Hepatocyte (in vitro differentiated cells): ENCODE results near the gene SMIM35. TPM values are rescaled to one million over a fixed set of nuclear protein-coding genes. Genes with fewer than 3 reads are reported as not detected.

Experiments used
- DNase-seq: peaks from one replicate; pipeline ENCODE4 v3.0.0-alpha.2; 2016; ENCODE audit warnings: low spot score
- H2AFZ ChIP-seq: fragments of 200-600 bp; sonication (generic); 2 replicates; pipeline ENCODE4 v1.6.0; 2016; ENCODE audit warnings: antibody characterized with exemption, mild to moderate bottlenecking
- H3K27ac ChIP-seq: fragments of 200-600 bp; sonication (generic); 2 replicates; pipeline ENCODE4 v1.5.1; 2016; ENCODE audit warnings: mild to moderate bottlenecking
- H3K27me3 ChIP-seq: fragments of 200-600 bp; sonication (generic); 2 replicates; pipeline ENCODE4 v1.6.1; 2016
- H3K36me3 ChIP-seq: fragments of 200-600 bp; sonication (generic); replicated peaks from 2 replicates; pipeline ENCODE4 v1.5.1; 2016; ENCODE audit warnings: low read depth; ENCODE audit not compliant: insufficient read depth
- H3K4me1 ChIP-seq: fragments of 200-600 bp; sonication (generic); 2 replicates; pipeline ENCODE4 v1.5.1; 2016; ENCODE audit warnings: mild to moderate bottlenecking, moderate library complexity; ENCODE audit not compliant: insufficient read depth
- H3K4me2 ChIP-seq: fragments of 200-600 bp; sonication (generic); 2 replicates; pipeline ENCODE4 v1.6.0; 2016
- H3K4me3 ChIP-seq: fragments of 200-600 bp; sonication (generic); 2 replicates; pipeline ENCODE4 v1.5.1; 2016; ENCODE audit warnings: mild to moderate bottlenecking
- H3K79me2 ChIP-seq: fragments of 200-600 bp; sonication (generic); 2 replicates; pipeline ENCODE4 v1.6.0; 2017; ENCODE audit warnings: mild to moderate bottlenecking
- H3K9me2 ChIP-seq: fragments of 200-600 bp; sonication (generic); replicated peaks from 2 replicates; pipeline ENCODE4 v1.6.0; 2017; ENCODE audit warnings: mild to moderate bottlenecking; ENCODE audit not compliant: insufficient read depth
- H3K9me3 ChIP-seq: fragments of 200-600 bp; sonication (generic); 2 replicates; pipeline ENCODE4 v1.5.1; 2016; ENCODE audit warnings: low read depth, mild to moderate bottlenecking
- H4K20me1 ChIP-seq: fragments of 200-600 bp; sonication (generic); 2 replicates; pipeline ENCODE4 v1.6.0; 2016; ENCODE audit warnings: mild to moderate bottlenecking; ENCODE audit not compliant: insufficient read depth, poor library complexity, severe bottlenecking
- CTCF ChIP-seq: fragments of 200-600 bp; sonication (generic); IDR thresholded peaks from 2 replicates; pipeline ENCODE4 v1.5.1; 2016; ENCODE audit warnings: antibody characterized with exemption, mild to moderate bottlenecking; ENCODE audit not compliant: poor library complexity
- EZH2 ChIP-seq: fragments of 200-600 bp; sonication (generic); IDR thresholded peaks from 2 replicates; pipeline ENCODE4 v1.6.1; 2016; ENCODE audit warnings: antibody characterized with exemption, mild to moderate bottlenecking, borderline replicate concordance
- EZH2phosphoT487 ChIP-seq: fragments of 200-600 bp; sonication (generic); IDR thresholded peaks from one replicate; pipeline ENCODE4 v1.6.1; 2018; ENCODE audit warnings: antibody characterized with exemption, mild to moderate bottlenecking, low read depth, moderate library complexity; ENCODE audit not compliant: unreplicated experiment, severe bottlenecking
- WGBS: methylation state at CpG from one replicate; pipeline ENCODE4 v1.1.6; 2016; ENCODE audit warnings: low lambda C conversion rate; ENCODE audit errors: missing lambda C conversion rate; 5-methylcytosine and 5-hydroxymethylcytosine counted together
- polyA plus RNA-seq: library from polyadenylated mRNA; unstranded; fragments of >200 nt; fragmentation: Nextera tagmentation; extraction: Ambion mirVana; gene quantifications from 2 replicates; pipeline ENCODE4 v1.2.1, GENCODE V29; 2016
- total RNA-seq: library from RNA; depleted of rRNA; stranded (reverse); fragments of >200 nt; gene quantifications from 2 replicates; pipeline ENCODE4 v1.2.3, GENCODE V29; 2014

SMIM35 gene
- total and polyA plus RNA-seq, 2 experiments from 2014 or later: 0.03 TPM; not detected in 1

GRCh38 chr11:118017631-118018315 is 69.0 kb downstream of the SMIM35 start:
- Histone ChIP-seq H3K27me3 (no peaks in the 10 kb centered on the region), H3K4me3 (no peak overlapping the region), H4K20me1 (no peaks in the 10 kb centered on the region), H3K9me3 (no peaks in the 10 kb centered on the region), H3K9me2 (no peaks in the 10 kb centered on the region), H3K4me2 (no peak overlapping the region), H3K36me3 (no peaks in the 10 kb centered on the region), H3K79me2 (no peaks in the 10 kb centered on the region), H2AFZ (no peak overlapping the region), H3K4me1 (no peaks in the 10 kb centered on the region), H3K27ac (no peak overlapping the region)
- TF ChIP-seq CTCF (no peak), EZH2 (no peak), EZH2phosphoT487 (no peak)
- WGBS: 78% methylated on average over 4 of the region's 4 CpGs
- DNase-seq: no peak

GRCh38 chr11:118017111-118017510 is 69.7 kb downstream of the SMIM35 start:
- H3K4me1 ChIP-seq: no peaks in the 10 kb centered on the region
- no peak for DNase-seq
- H3K79me2 ChIP-seq: no peaks in the 10 kb centered on the region
- H3K9me2 ChIP-seq: no peaks in the 10 kb centered on the region
- no peaks in the 10 kb centered on the region for H3K9me3 ChIP-seq
- H4K20me1 ChIP-seq: no peaks in the 10 kb centered on the region
- H3K4me3 ChIP-seq: no peak overlapping the region
- H3K27me3 ChIP-seq: no peaks in the 10 kb centered on the region
- no peak overlapping the region for H2AFZ ChIP-seq
- no peak overlapping the region for H3K4me2 ChIP-seq
- WGBS: 82% methylated on average over 3 of the region's 3 CpGs
- H3K27ac ChIP-seq: no peak overlapping the region
- no peaks in the 10 kb centered on the region for H3K36me3 ChIP-seq
- TF ChIP-seq EZH2phosphoT487 (no peak), CTCF (no peak), EZH2 (no peak)

GRCh38 chr11:118016104-118016503 is 70.7 kb downstream of the SMIM35 start:
- no peaks in the 10 kb centered on the region for H3K79me2 ChIP-seq
- no peaks in the 10 kb centered on the region for H3K9me3 ChIP-seq
- TF ChIP-seq EZH2: no peak
- no peaks in the 10 kb centered on the region for H3K36me3 ChIP-seq
- no peak overlapping the region for H3K27ac ChIP-seq
- no peaks in the 10 kb centered on the region for H4K20me1 ChIP-seq
- DNase-seq: no peak
- H3K4me3 ChIP-seq: no peak overlapping the region
- H2AFZ ChIP-seq: no peak overlapping the region
- no peaks in the 10 kb centered on the region for H3K4me1 ChIP-seq
- WGBS: 87% methylated on average over 4 of the region's 4 CpGs
- no peak overlapping the region for H3K4me2 ChIP-seq
- H3K27me3 ChIP-seq: no peaks in the 10 kb centered on the region
- H3K9me2 ChIP-seq: no peaks in the 10 kb centered on the region

GRCh38 chr11:118015385-118015841 is 71.3 kb downstream of the SMIM35 start:
- Histone ChIP-seq H3K27ac (no peak overlapping the region), H3K27me3 (no peaks in the 10 kb centered on the region), H3K36me3 (no peaks in the 10 kb centered on the region), H3K4me3 (no peak overlapping the region), H4K20me1 (no peaks in the 10 kb centered on the region), H3K79me2 (no peaks in the 10 kb centered on the region), H3K9me3 (no peaks in the 10 kb centered on the region), H3K4me1 (no peaks in the 10 kb centered on the region), H3K4me2 (no peak overlapping the region), H2AFZ (no peak overlapping the region), H3K9me2 (no peaks in the 10 kb centered on the region)
- no peak for TF ChIP-seq EZH2
- no peak for TF ChIP-seq EZH2phosphoT487
- no peak for TF ChIP-seq CTCF
- WGBS: 89% methylated on average over 11 of the region's 11 CpGs
- no peak for DNase-seq
